BLaER1 treated with 17β-estradiol and CSF1 and Interleukin-3, amounts not matched to agents 10 nM and 100 nM (cell line): ENCODE data around the gene PPP1R11.

Experiments used
- H3K27ac ChIP-seq, 11 experiments: shearing (Covaris generic); formaldehyde crosslinking; 2 replicates each; pipeline ENCODE4 v1.8.1; 2022
- H3K27me3 ChIP-seq, 11 experiments: shearing (Covaris generic); formaldehyde crosslinking; 2 replicates each; pipeline ENCODE4 v1.8.1; 2022
- H3K36me3 ChIP-seq, 11 experiments: shearing (Covaris generic); formaldehyde crosslinking; 2 replicates each; pipeline ENCODE4 v1.8.1; 2022
- H3K4me1 ChIP-seq, 10 experiments: shearing (Covaris generic); formaldehyde crosslinking; 2 replicates each; pipeline ENCODE4 v1.8.1; 2022
- H3K4me2 ChIP-seq, 11 experiments: shearing (Covaris generic); formaldehyde crosslinking; 2 replicates each; pipeline ENCODE4 v1.8.1; 2022
- H3K4me3 ChIP-seq, 10 experiments: shearing (Covaris generic); formaldehyde crosslinking; 2 replicates each; pipeline ENCODE4 v1.8.1; 2022
- H3K9ac ChIP-seq, 11 experiments: shearing (Covaris generic); formaldehyde crosslinking; 2 replicates each; pipeline ENCODE4 v1.8.1; 2022
- H3K9me3 ChIP-seq, 11 experiments: shearing (Covaris generic); formaldehyde crosslinking; replicated peaks in 1 of 11; 2 replicates each; pipeline ENCODE4 v1.8.1; 2022
- H4K20me1 ChIP-seq, 11 experiments: shearing (Covaris generic); formaldehyde crosslinking; 2 replicates each; pipeline ENCODE4 v1.8.1; 2022
- Cebpa-rat ChIP-seq, 11 experiments: shearing (Covaris generic); IDR thresholded peaks; 2 replicates each; pipeline ENCODE4 v1.8.1; 2022

Gene PPP1R11

DNA sequence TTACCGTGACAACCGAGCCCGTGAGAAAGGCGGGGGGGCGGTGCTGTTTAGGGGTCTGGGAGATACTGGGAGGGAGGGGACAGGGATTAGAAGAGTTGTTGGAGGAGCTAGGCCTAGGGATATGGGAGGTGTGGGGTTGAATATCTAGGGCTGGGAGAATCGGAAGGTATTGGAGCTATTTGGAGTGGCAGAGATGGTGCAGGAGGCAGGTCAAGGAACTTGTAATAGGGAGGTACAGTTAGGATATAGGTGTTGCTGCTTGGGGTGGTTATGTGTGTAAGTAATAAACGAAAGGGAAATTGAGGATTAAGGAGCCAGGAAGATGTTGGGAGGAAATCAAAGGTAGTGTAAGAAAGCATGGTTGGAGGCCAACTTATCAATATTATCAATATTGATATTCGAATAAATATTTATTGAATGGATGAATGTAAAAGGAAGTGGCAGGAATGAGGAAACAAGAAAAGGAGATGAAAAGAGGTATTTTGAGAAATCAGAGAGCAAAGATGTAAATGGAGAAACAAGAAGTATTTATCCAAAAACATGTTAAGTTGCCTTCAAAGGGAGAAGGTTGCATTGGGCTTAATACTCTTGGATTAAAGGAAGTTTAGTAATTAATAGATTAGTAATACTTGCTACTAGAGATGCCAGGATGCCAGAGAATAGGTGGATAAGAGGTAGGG is 602 bp downstream of the PPP1R11 start:
- Histone ChIP-seq H4K20me1 (peaks cover 0 to 21% (median 0%) of the 10 kb centered on the region in 11 experiments; a peak in 6 of 22 replicates), H3K9ac (peak overlapping the region; percentile 76 to 88 (median 84)), H3K4me2 (peak overlapping the region; percentile 77 to 98 (median 91)), H3K27me3 (peaks cover 10 to 19% (median 15%) of the 10 kb centered on the region in 11 experiments), H3K36me3 (peaks cover 29 to 63% (median 50%) of the 10 kb centered on the region in 11 experiments), H3K4me1 (peaks cover 36 to 50% (median 40%) of the 10 kb centered on the region in 10 experiments), H3K4me3 (peak overlapping the region; percentile 66 to 82 (median 77)), H3K27ac (peak overlapping the region; percentile 79 to 92 (median 85)), H3K9me3 (no peaks in the 10 kb centered on the region)
- TF ChIP-seq Cebpa-rat (IDR thresholded peaks at IDR 0.05) = no peak

DNA sequence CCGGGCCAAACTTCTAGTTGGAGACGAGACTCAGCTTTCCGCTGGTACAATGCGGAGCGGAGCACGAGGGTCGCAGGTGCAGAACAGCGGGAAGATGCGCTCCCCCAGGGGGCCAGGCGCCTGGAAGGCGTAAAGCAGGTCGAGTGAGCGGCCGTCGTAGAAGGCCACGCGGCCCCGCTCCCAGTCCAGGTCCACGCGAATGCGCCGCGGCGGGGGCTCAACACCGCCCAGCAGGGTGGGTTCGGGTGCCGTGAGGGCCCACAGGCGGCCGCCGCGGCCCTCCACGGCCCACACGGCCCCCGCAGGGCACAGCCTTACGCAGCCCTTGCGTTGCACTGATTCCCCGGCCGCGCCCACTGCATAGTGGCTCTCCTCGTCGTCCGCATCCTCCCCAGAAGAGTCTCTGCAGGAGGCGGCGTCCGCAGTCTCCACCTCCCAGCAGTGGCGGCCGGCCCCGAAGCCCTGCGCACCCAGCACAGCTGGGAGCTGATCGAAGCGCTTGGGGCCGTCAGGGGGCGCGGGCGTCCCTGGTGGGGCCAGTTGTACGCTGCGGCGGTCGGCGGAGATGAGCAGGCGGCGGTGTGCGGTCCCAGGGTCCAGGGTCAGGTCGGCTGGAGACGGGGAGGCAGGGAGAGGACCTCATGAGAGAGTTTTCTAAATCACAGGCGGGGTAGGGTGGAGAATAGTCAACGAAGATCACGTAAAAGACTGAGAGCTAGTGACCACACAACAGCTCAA is 4.3 kb downstream of the PPP1R11 start:
- Histone ChIP-seq H3K36me3 (peaks cover 11 to 48% (median 32%) of the 10 kb centered on the region in 11 experiments; a peak in 20 of 22 replicates), H3K27ac (no peak overlapping the region), H3K4me2 (no peak overlapping the region), H4K20me1 (peaks cover 4 to 57% (median 22%) of the 10 kb centered on the region in 11 experiments; a peak in 15 of 22 replicates), H3K9me3 (no peaks in the 10 kb centered on the region), H3K9ac (no peak overlapping the region), H3K27me3 (peaks cover 46 to 55% (median 52%) of the 10 kb centered on the region in 11 experiments), H3K4me3 (no peak overlapping the region), H3K4me1 (peaks cover 27 to 35% (median 32%) of the 10 kb centered on the region in 10 experiments)
- no peak for TF ChIP-seq Cebpa-rat (IDR thresholded peaks at IDR 0.05)

DNA sequence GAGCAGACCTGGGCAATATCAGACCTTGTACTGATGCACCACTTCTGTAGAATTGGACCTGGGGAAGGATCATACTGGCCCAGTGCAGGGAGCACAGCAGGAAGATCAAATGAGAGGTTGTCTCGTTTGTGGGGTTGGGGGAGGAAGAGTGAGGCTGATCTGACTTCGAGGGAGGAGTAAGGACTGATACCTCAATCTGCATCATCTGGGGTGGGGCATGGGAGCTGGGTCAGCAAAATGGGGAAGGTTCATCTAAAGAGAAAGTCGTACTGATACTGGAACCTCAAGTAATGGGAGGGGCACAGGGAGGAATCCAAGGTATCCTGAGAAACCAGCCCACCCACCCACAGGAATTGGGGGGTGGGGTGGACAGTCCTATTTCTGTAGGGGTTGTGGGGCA is 4.9 kb downstream of the PPP1R11 start:
- H4K20me1 ChIP-seq = peaks cover 4 to 57% (median 22%) of the 10 kb centered on the region in 11 experiments; a peak in 15 of 22 replicates
- no peak overlapping the region for H3K9ac ChIP-seq
- no peak overlapping the region for H3K27ac ChIP-seq
- peaks cover 31 to 41% (median 37%) of the 10 kb centered on the region in 10 experiments for H3K4me1 ChIP-seq
- TF ChIP-seq Cebpa-rat (IDR thresholded peaks at IDR 0.05) = no peak
- H3K36me3 ChIP-seq = peaks cover 11 to 48% (median 32%) of the 10 kb centered on the region in 11 experiments; a peak in 20 of 22 replicates
- H3K27me3 ChIP-seq = peaks cover 52 to 61% (median 58%) of the 10 kb centered on the region in 11 experiments
- no peak overlapping the region for H3K4me2 ChIP-seq
- no peak overlapping the region for H3K4me3 ChIP-seq
- no peaks in the 10 kb centered on the region for H3K9me3 ChIP-seq

DNA sequence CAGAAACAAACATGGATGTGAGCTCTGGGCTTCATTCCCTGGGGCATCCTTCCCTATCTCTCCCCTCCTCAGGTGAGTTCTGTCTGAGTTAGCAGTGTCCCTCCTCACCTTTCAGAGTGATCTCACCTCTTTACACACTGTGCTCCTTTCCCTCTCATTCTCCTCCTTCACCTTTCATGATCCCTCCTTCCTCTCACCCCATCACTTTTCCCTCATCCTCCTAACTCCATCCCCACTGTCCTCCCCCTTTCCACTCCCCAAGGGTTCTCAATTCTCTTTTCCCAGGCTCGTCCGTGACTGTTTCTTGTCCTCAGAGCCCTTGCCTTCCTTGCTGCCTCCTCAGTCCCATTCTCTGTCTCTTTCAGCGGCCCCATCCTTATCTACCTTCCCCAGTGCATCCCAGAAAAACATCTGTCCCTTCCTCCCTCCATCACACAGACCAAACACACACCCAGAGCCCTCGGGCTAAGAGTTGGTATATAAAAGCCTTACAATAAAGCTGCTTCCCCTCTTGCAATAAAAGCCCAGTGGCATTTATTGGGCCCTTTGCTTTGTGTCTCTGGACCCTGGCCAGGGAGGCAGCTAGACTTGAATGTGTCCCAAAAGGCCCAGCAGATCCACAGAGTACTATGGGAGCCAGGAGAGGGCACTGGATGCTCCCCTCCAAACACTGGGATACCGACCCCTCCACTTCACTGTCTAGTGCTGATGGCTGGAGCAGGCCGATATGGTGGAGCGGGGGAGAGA is 6.7 kb downstream of the PPP1R11 start:
- no peak overlapping the region for H3K4me3 ChIP-seq
- no peak overlapping the region for H3K9ac ChIP-seq

DNA sequence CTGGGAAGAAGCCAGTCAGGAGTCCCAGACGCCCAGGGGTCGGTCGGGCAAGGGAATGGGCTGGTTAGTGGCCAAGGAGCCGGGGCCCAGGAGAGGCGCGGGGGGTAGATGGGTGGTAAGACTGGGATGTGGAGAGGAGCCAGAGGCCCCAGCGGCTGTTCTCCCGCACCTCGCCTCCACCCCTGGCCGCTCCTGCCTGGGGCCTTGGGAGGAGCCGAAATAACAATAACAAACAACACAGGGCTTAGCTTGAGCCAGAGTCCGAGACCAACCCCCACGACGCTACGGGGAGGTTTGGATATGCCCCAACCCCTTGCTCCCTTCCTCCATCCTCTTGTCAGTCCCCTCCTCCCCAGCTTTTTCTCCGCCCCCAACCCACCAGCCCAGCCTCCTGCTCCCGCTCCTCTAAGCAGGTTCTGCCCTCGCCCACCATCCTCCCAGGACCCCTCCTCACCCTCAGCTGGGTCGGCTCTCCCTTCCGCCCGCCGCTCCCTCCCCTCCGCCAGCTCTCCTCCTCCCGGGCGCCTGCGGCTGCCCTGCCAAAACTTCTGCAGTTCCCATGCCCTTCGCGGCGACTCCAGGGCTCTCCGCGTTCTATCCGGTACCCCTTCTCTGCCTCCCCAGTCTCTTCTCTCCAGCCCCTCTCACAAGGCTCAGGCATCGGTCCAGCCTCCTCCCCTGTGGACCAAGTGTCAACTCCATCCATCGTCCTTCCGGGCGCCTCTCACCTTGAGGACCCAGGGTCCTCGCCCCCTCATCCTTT is 7.5 kb downstream of the PPP1R11 start:
- H3K4me2 ChIP-seq = peak overlapping the region; percentile 61 to 92 (median 84)
- peak overlapping the region in 5 of 11 experiments; percentile 7 to 49 (median 25); a peak in 2 of 22 replicates for H3K9ac ChIP-seq
- peaks cover 3 to 35% (median 19%) of the 10 kb centered on the region in 11 experiments; a peak in 19 of 22 replicates for H3K36me3 ChIP-seq
- H3K27me3 ChIP-seq = peaks cover 72 to 88% (median 83%) of the 10 kb centered on the region in 11 experiments
- peak overlapping the region; percentile 16 to 60 (median 43); a peak in 18 of 20 replicates for H3K4me3 ChIP-seq
- H4K20me1 ChIP-seq = peaks cover 4 to 57% (median 22%) of the 10 kb centered on the region in 11 experiments; a peak in 15 of 22 replicates
- peaks cover 27 to 40% (median 35%) of the 10 kb centered on the region in 10 experiments for H3K4me1 ChIP-seq
- H3K9me3 ChIP-seq = no peaks in the 10 kb centered on the region
- H3K27ac ChIP-seq = no peak overlapping the region
- no peak for TF ChIP-seq Cebpa-rat (IDR thresholded peaks at IDR 0.05)

More for the DNA sequence above, 6.7 kb downstream of the PPP1R11 start:
- H3K4me2 ChIP-seq = no peak overlapping the region; a peak in 1 of 22 replicates
- peaks cover 28 to 42% (median 36%) of the 10 kb centered on the region in 10 experiments for H3K4me1 ChIP-seq
- no peak overlapping the region for H3K27ac ChIP-seq
- H4K20me1 ChIP-seq = peaks cover 4 to 57% (median 22%) of the 10 kb centered on the region in 11 experiments; a peak in 15 of 22 replicates
- H3K9me3 ChIP-seq = no peaks in the 10 kb centered on the region
- H3K27me3 ChIP-seq = peaks cover 69 to 79% (median 75%) of the 10 kb centered on the region in 11 experiments
- H3K36me3 ChIP-seq = peaks cover 9 to 44% (median 27%) of the 10 kb centered on the region in 11 experiments; a peak in 20 of 22 replicates
- TF ChIP-seq Cebpa-rat (IDR thresholded peaks at IDR 0.05) = no peak

DNA sequence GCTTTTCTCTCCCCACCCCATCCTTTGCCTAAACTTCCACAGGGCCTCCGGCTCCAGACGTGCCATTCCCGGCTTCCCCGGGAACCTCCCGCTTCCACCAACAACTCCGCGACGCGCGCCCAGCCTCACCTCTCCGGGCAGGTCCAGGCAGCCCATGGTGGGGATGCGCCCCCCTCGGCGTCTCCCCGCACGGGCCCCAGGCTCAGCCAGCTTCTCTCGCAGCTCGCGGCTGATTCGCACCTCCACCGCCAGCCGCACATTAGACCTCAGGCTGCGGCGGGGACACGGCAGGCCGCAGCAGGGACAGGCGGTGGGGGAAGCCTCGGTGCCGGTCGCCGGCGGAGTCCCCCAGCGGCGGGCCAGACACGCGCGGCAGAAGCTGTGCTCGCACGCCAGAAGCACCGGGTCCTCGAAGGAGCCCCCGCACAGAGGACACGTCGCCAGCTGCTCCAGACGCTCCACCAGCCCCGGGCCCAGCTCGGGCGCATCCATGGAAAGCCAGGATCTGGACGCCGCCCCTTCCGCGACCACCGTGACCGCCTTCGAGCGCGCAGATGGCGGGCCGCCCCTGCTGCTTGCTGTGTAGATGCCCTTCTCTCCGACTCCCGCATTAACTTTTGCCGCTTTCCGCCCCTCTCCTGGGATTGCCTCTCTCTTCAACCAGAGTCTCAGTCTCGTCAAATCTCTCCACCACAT is 8.2 kb downstream of the PPP1R11 start, which contains the start of gene RNF39:
Gene RNF39 (minus strand): TSS at position 676 of the 696 bp plus-strand sequence. CDS start 184 bp downstream, at position 492.
- Histone ChIP-seq H3K4me2 (peak within 1 kb of the TSS; percentile 61 to 92 (median 84)), H4K20me1 (peaks cover 4 to 57% (median 22%) of the 10 kb centered on the region in 11 experiments; a peak in 15 of 22 replicates), H3K9me3 (no peaks in the 10 kb centered on the region), H3K4me1 (peaks cover 27 to 40% (median 35%) of the 10 kb centered on the region in 10 experiments), H3K27ac (no peak within 1 kb of the TSS), H3K36me3 (peaks cover 0 to 28% (median 12%) of the 10 kb centered on the region in 11 experiments; a peak in 16 of 22 replicates), H3K27me3 (peaks cover 72 to 89% (median 83%) of the 10 kb centered on the region in 11 experiments), H3K4me3 (peak within 1 kb of the TSS; percentile 16 to 60 (median 43); a peak in 18 of 20 replicates), H3K9ac (peak within 1 kb of the TSS in 8 of 11 experiments; percentile 1 to 49 (median 20); a peak in 7 of 22 replicates)
- TF ChIP-seq Cebpa-rat (IDR thresholded peaks at IDR 0.05) = no peak
